ENCODE measurements around the gene CFLAR. TPM values are rescaled to one million over a fixed set of nuclear protein-coding genes. Genes with fewer than 3 reads are reported as not detected.
"Not testable (repeated sequence)": the region's sequence is repeated elsewhere in the genome, so short reads cannot be mapped to it uniquely, and the experiment has no call there.

CFLAR gene
- total and polyA plus RNA-seq, 4 donors: 24.4 to 169 (median 45.5) TPM

DNA sequence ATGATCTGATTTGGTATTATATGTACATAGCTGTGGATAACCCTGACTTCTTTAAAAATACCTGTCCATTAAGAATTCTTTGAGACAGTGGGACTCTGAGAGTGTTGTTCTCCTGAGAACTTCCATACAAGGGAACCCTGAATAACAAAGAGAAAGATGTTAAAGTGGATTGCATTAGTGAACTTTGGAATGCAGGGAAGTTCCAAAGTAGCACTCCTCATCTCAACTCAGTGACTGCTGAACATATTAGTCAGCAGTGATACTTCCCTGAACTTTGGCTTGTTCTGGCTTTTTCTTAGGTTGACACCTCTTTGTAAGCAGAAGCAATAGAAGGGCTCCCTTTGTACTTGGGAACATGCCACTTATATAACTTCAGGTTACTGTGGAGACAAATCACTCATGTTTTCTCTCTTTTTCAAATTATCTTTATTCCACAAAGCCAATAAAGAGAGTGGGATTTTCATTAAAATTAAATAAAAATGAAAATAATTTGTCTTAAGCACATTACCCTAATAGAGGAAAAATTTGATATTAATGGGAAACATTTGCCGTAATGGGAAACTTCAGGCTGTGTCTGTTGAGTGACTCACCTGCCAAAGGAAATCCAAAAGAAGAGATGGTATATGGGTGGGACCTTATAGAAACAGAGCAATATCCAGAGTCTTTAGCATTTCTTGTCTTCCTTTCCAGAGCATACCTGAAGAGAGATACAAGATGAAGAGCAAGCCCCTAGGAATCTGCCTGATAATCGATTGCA is 33.3 kb downstream of the CFLAR start:
- TF ChIP-seq RAD21 (IDR thresholded peaks at IDR 0.05) (no peak), CTCF (IDR thresholded peaks at IDR 0.05; ENCODE audit: low read depth, low read length, missing input control) (no peak), NR2F2 (IDR thresholded peaks at IDR 0.05) (no peak), RXRA (IDR thresholded peaks at IDR 0.05) (peak; percentile 23 to 46), GABPA (IDR thresholded peaks at IDR 0.05 in 1 of 2, conservative IDR thresholded peaks at IDR 0.05 in 1 of 2) (no peak), HNF4G (IDR thresholded peaks at IDR 0.05) (peak; percentile 35), SP1 (IDR thresholded peaks at IDR 0.05) (no peak), HNF4A (conservative IDR thresholded peaks at IDR 0.05) (peak; percentile 77 to 83)
- TF ChIP-seq, protein P1, sequence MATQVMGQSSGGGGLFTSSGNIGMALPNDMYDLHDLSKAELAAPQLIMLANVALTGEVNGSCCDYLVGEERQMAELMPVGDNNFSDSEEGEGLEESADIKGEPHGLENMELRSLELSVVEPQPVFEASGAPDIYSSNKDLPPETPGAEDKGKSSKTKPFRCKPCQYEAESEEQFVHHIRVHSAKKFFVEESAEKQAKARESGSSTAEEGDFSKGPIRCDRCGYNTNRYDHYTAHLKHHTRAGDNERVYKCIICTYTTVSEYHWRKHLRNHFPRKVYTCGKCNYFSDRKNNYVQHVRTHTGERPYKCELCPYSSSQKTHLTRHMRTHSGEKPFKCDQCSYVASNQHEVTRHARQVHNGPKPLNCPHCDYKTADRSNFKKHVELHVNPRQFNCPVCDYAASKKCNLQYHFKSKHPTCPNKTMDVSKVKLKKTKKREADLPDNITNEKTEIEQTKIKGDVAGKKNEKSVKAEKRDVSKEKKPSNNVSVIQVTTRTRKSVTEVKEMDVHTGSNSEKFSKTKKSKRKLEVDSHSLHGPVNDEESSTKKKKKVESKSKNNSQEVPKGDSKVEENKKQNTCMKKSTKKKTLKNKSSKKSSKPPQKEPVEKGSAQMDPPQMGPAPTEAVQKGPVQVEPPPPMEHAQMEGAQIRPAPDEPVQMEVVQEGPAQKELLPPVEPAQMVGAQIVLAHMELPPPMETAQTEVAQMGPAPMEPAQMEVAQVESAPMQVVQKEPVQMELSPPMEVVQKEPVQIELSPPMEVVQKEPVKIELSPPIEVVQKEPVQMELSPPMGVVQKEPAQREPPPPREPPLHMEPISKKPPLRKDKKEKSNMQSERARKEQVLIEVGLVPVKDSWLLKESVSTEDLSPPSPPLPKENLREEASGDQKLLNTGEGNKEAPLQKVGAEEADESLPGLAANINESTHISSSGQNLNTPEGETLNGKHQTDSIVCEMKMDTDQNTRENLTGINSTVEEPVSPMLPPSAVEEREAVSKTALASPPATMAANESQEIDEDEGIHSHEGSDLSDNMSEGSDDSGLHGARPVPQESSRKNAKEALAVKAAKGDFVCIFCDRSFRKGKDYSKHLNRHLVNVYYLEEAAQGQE (IDR thresholded peaks at IDR 0.05): no peak
- TF ChIP-seq, protein P2, sequence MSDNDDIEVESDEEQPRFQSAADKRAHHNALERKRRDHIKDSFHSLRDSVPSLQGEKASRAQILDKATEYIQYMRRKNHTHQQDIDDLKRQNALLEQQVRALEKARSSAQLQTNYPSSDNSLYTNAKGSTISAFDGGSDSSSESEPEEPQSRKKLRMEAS (IDR thresholded peaks at IDR 0.05): no peak

DNA sequence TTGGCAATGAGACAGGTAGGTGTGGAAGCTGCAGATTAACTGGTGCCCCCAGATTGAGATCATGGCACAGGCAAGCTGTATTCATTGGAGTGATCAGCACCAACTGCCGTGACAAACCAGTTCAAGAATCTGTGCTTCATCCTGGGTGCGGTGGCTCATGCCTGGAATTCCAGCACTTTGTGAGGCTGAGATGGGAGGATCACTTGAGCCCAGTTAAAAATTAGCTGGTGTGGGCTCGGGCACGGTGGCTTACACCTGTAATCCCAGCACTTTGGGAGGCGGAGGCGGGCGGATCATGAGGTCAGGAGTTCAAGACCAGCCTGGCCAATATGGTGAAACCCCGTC is 33.8 kb downstream of the CFLAR start:
- DNase-seq (ENCODE audit: low spot score); H3K9me3 ChIP-seq (ENCODE audit: control insufficient read depth in 4 of 4, low read length in 3 of 4); H3K27me3 ChIP-seq (ENCODE audit: control insufficient read depth in 4 of 4, insufficient read depth in 4 of 4, low read length in 3 of 4); H3K9ac ChIP-seq (ENCODE audit: low read depth in 1 of 2, low read length in 2 of 2); H3K4me3 ChIP-seq (ENCODE audit: low read depth in 1 of 3, low read length in 3 of 3): not testable (repeated sequence)
- 92% methylated on average over 8 of the region's 8 CpGs for WGBS
- peak overlapping the region; percentile 32 to 44 for H3K27ac ChIP-seq (ENCODE audit: low read depth in 1 of 2, low read length in 2 of 2)
- peaks cover 3 to 22% (median 14%) of the 10 kb centered on the region in 4 donors for H3K4me1 ChIP-seq (ENCODE audit: control insufficient read depth in 4 of 4, insufficient read depth in 4 of 4, low read length in 3 of 4)
- H3K36me3 ChIP-seq (ENCODE audit: control insufficient read depth in 4 of 4, insufficient read depth in 3 of 4, low read depth in 1 of 4, low read length in 3 of 4): peaks cover 21 to 38% (median 36%) of the 10 kb centered on the region in 4 donors

More for the DNA sequence above, 33.3 kb downstream of the CFLAR start:
- WGBS: 94% methylated on average over 2 of the region's 2 CpGs
- no peak for DNase-seq (ENCODE audit: low spot score)
- peaks cover 3 to 28% (median 18%) of the 10 kb centered on the region in 4 donors for H3K4me1 ChIP-seq (ENCODE audit: control insufficient read depth in 4 of 4, insufficient read depth in 4 of 4, low read length in 3 of 4)
- peaks cover 20 to 33% (median 31%) of the 10 kb centered on the region in 4 donors for H3K36me3 ChIP-seq (ENCODE audit: control insufficient read depth in 4 of 4, insufficient read depth in 3 of 4, low read depth in 1 of 4, low read length in 3 of 4)
- H3K27ac ChIP-seq (ENCODE audit: low read depth in 1 of 2, low read length in 2 of 2): peak overlapping the region; percentile 32 to 44
- no peak overlapping the region for H3K9ac ChIP-seq (ENCODE audit: low read depth in 1 of 2, low read length in 2 of 2)
- H3K4me3 ChIP-seq (ENCODE audit: low read depth in 1 of 3, low read length in 3 of 3): no peak overlapping the region
- H3K27me3 ChIP-seq (ENCODE audit: control insufficient read depth in 4 of 4, insufficient read depth in 4 of 4, low read length in 3 of 4): no peaks in the 10 kb centered on the region
- no peaks in the 10 kb centered on the region for H3K9me3 ChIP-seq (ENCODE audit: control insufficient read depth in 4 of 4, low read length in 3 of 4)

DNA sequence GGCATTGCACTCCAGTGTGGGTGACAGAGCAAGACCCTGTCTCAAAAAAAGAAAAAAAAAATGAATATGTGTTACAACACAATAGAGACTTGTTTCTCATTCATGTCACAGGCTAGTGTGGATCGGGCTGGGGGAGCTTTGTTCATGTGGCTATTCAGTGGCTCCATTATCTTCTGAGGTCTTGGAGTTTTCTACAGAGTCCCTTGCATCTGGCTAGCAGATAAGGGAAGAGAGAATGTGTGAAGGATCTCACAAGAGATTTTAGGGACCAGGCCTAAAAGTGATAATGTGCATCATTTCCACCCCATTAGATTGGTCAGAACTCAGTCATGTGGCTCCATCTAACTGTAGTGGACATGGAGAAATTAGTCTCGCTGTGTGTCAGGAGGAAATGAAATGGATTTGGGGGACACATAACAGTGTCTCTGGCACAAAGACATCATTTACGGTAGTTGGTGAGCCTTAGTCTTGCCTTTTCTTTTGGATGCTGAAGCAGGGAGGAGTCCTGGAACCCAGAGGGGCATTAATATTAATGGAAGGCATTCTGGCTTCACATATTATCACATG is 34.6 kb downstream of the CFLAR start:
- H3K9me3 ChIP-seq (ENCODE audit: control insufficient read depth in 4 of 4, low read length in 3 of 4): no peaks in the 10 kb centered on the region
- H3K4me3 ChIP-seq (ENCODE audit: low read depth in 1 of 3, low read length in 3 of 3): no peak overlapping the region
- H3K9ac ChIP-seq (ENCODE audit: low read depth in 1 of 2, low read length in 2 of 2): no peak overlapping the region
- peak overlapping the region; percentile 68 to 80 for H3K27ac ChIP-seq (ENCODE audit: low read depth in 1 of 2, low read length in 2 of 2)
- H3K36me3 ChIP-seq (ENCODE audit: control insufficient read depth in 4 of 4, insufficient read depth in 3 of 4, low read depth in 1 of 4, low read length in 3 of 4): peaks cover 22 to 43% (median 40%) of the 10 kb centered on the region in 4 donors
- peaks cover 3 to 20% (median 13%) of the 10 kb centered on the region in 4 donors for H3K4me1 ChIP-seq (ENCODE audit: control insufficient read depth in 4 of 4, insufficient read depth in 4 of 4, low read length in 3 of 4)
- H3K27me3 ChIP-seq (ENCODE audit: control insufficient read depth in 4 of 4, insufficient read depth in 4 of 4, low read length in 3 of 4): no peaks in the 10 kb centered on the region
- TF ChIP-seq HNF4G (IDR thresholded peaks at IDR 0.05) (no peak), GABPA (IDR thresholded peaks at IDR 0.05 in 1 of 2, conservative IDR thresholded peaks at IDR 0.05 in 1 of 2) (no peak)
- TF ChIP-seq, protein P2 (IDR thresholded peaks at IDR 0.05): no peak
- no peak for DNase-seq (ENCODE audit: low spot score)
- 95% methylated on average over 3 of the region's 3 CpGs for WGBS
